Measurements from ENCODE around the gene NEURL1. TPM values are rescaled to one million over a fixed set of nuclear protein-coding genes. Genes with fewer than 3 reads are reported as not detected.

The NEURL1 gene
- total RNA-seq, 1 donor, result under 0.01 TPM

- DNase-seq (ENCODE audit: low read depth), result no peak
- no peak overlapping the region for H3K4me3 ChIP-seq (ENCODE audit: low read depth, low read length)
- TF ChIP-seq, protein P1, sequence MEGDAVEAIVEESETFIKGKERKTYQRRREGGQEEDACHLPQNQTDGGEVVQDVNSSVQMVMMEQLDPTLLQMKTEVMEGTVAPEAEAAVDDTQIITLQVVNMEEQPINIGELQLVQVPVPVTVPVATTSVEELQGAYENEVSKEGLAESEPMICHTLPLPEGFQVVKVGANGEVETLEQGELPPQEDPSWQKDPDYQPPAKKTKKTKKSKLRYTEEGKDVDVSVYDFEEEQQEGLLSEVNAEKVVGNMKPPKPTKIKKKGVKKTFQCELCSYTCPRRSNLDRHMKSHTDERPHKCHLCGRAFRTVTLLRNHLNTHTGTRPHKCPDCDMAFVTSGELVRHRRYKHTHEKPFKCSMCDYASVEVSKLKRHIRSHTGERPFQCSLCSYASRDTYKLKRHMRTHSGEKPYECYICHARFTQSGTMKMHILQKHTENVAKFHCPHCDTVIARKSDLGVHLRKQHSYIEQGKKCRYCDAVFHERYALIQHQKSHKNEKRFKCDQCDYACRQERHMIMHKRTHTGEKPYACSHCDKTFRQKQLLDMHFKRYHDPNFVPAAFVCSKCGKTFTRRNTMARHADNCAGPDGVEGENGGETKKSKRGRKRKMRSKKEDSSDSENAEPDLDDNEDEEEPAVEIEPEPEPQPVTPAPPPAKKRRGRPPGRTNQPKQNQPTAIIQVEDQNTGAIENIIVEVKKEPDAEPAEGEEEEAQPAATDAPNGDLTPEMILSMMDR (IDR thresholded peaks at IDR 0.05; ENCODE audit: insufficient read depth, low read depth, low read length), result no peak
Measured at GRCh38 chr10:103581499-103581898, 88.0 kb downstream of the NEURL1 start.

- TF ChIP-seq, protein P1 (IDR thresholded peaks at IDR 0.05; ENCODE audit: insufficient read depth, low read depth, low read length), result no peak
- DNase-seq (ENCODE audit: low read depth), result no peak
- no peak overlapping the region for H3K4me3 ChIP-seq (ENCODE audit: low read depth, low read length)
Measured at GRCh38 chr10:103582331-103583123, 89.0 kb downstream of the NEURL1 start.

GRCh38 chr10:103583871-103584215, 90.3 kb downstream of the NEURL1 start:
- DNase-seq (ENCODE audit: low read depth), result no peak
- no peak overlapping the region for H3K4me3 ChIP-seq (ENCODE audit: low read depth, low read length)
- TF ChIP-seq, protein P1 (IDR thresholded peaks at IDR 0.05; ENCODE audit: insufficient read depth, low read depth, low read length), result no peak

DNA sequence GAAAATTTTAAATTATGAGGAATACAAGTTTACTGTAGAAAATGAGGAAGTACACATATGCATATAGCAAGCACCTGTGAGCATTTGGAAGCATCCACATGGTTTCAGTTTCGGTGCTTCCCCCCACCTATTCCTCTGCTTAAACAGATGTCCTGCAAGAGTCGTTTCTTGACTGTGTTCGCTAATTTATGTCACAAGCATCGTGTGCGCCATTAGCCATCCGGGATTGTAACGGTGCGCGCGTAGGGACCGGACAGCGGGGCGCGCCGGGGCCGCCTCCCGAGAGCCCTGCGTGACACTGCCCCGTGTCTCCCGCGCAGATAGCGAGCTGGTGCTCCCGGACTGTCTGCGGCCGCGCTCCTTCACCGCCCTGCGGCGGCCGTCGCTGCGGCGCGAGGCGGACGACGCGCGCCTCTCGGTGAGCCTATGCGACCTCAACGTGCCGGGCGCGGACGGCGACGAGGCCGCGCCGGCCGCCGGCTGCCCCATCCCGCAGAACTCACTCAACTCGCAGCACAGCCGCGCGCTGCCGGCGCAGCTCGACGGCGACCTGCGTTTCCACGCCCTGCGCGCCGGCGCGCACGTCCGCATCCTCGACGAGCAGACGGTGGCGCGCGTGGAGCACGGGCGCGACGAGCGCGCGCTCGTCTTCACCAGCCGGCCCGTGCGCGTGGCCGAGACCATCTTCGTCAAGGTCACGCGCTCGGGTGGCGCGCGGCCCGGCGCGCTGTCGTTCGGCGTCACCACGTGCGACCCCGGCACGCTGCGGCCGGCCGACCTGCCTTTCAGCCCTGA, 90.9 kb downstream of the NEURL1 start:
- no peak for DNase-seq (ENCODE audit: low read depth)
- H3K4me3 ChIP-seq (ENCODE audit: low read depth, low read length), result peak overlapping the region; percentile 28
- TF ChIP-seq, protein P1 (IDR thresholded peaks at IDR 0.05; ENCODE audit: insufficient read depth, low read depth, low read length), result no peak

DNA sequence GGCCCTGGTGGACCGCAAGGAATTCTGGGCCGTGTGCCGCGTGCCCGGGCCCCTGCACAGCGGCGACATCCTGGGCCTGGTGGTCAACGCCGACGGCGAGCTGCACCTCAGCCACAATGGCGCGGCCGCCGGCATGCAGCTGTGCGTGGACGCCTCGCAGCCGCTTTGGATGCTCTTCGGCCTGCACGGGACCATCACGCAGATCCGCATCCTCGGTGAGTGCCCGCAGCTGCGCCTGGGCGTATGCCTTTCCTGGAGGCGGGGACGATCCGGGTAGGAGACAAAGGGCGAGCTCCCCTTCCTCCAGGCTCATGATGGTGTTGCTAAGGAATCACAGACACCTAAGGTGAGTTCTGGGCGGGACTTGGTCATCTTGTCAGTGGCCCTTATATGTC, 91.5 kb downstream of the NEURL1 start:
- TF ChIP-seq, protein P1 (IDR thresholded peaks at IDR 0.05; ENCODE audit: insufficient read depth, low read depth, low read length), result no peak
- DNase-seq (ENCODE audit: low read depth), result no peak
- H3K4me3 ChIP-seq (ENCODE audit: low read depth, low read length), result no peak overlapping the region

- H3K4me3 ChIP-seq (ENCODE audit: low read depth, low read length), result no peak overlapping the region
- no peak for DNase-seq (ENCODE audit: low read depth)
- TF ChIP-seq, protein P1 (IDR thresholded peaks at IDR 0.05; ENCODE audit: insufficient read depth, low read depth, low read length), result no peak
Measured at GRCh38 chr10:103587073-103587472, 93.6 kb downstream of the NEURL1 start.

All from fibroblast of villous mesenchyme (primary cell).